ENCODE results near the gene PPP2R2C. TPM values are rescaled to one million over a fixed set of nuclear protein-coding genes. Genes with fewer than 3 reads are reported as not detected.

Gene PPP2R2C
- total and polyA plus RNA-seq, 2 donors (not counting 1 experiment from before 2014, with no cell fraction given) = 0.10 to 0.17 TPM

GRCh38 chr4:6500481-6501140, 28.2 kb upstream of the PPP2R2C start:
- H3K4me2 ChIP-seq (ENCODE audit: extremely low read depth, insufficient read depth, low read length) = no peak overlapping the region
- no peaks in the 10 kb centered on the region for H3K36me3 ChIP-seq (ENCODE audit: control insufficient read depth, insufficient read depth, low read length)
- no peak overlapping the region for H3K9ac ChIP-seq (ENCODE audit: insufficient read depth, low read length)
- no peaks in the 10 kb centered on the region for H3K79me2 ChIP-seq (ENCODE audit: control insufficient read depth, insufficient read depth, low read length)
- no peak overlapping the region for H3K27ac ChIP-seq (ENCODE audit: insufficient read depth, low read length)
- no peaks in the 10 kb centered on the region for H3K9me3 ChIP-seq (ENCODE audit: control insufficient read depth, insufficient read depth, low read depth, low read length)
- TF ChIP-seq CTCF (conservative IDR thresholded peaks at IDR 0.05 in 1 of 2, IDR thresholded peaks at IDR 0.05 in 1 of 2; ENCODE audit: low read depth in 1 of 2, low read length in 2 of 2) = no peak
- no peak for TF ChIP-seq EZH2 (IDR thresholded peaks at IDR 0.05; ENCODE audit: low read length, missing control alignments)
- H3K4me3 ChIP-seq (replicated peaks in 1 of 4; ENCODE audit: control extremely low read depth in 1 of 4, insufficient read depth in 1 of 4, low read depth in 3 of 4, low read length in 4 of 4) = no peak overlapping the region
- no peak overlapping the region for H2AFZ ChIP-seq (ENCODE audit: low read length)
- H4K20me1 ChIP-seq (ENCODE audit: control insufficient read depth, extremely low read depth, insufficient read depth, low read length) = no peaks in the 10 kb centered on the region
- no peak for DNase-seq (ENCODE audit: low read depth in 2 of 2)
- no peaks in the 10 kb centered on the region for H3K27me3 ChIP-seq (ENCODE audit: control insufficient read depth, insufficient read depth, low read length)
- H3K4me1 ChIP-seq (ENCODE audit: control insufficient read depth, extremely low read depth, insufficient read depth, low read length) = no peaks in the 10 kb centered on the region

GRCh38 chr4:6499238-6499600, 26.8 kb upstream of the PPP2R2C start:
- Histone ChIP-seq H2AFZ (ENCODE audit: low read length) (no peak overlapping the region), H3K4me1 (ENCODE audit: control insufficient read depth, extremely low read depth, insufficient read depth, low read length) (no peaks in the 10 kb centered on the region), H3K79me2 (ENCODE audit: control insufficient read depth, insufficient read depth, low read length) (no peaks in the 10 kb centered on the region), H3K4me3 (replicated peaks in 1 of 4; ENCODE audit: control extremely low read depth in 1 of 4, insufficient read depth in 1 of 4, low read depth in 3 of 4, low read length in 4 of 4) (no peak overlapping the region), H3K9ac (ENCODE audit: insufficient read depth, low read length) (no peak overlapping the region), H4K20me1 (ENCODE audit: control insufficient read depth, extremely low read depth, insufficient read depth, low read length) (no peaks in the 10 kb centered on the region), H3K36me3 (ENCODE audit: control insufficient read depth, insufficient read depth, low read length) (no peaks in the 10 kb centered on the region), H3K27me3 (ENCODE audit: control insufficient read depth, insufficient read depth, low read length) (no peaks in the 10 kb centered on the region), H3K27ac (ENCODE audit: insufficient read depth, low read length) (no peak overlapping the region), H3K4me2 (ENCODE audit: extremely low read depth, insufficient read depth, low read length) (no peak overlapping the region), H3K9me3 (ENCODE audit: control insufficient read depth, insufficient read depth, low read depth, low read length) (no peaks in the 10 kb centered on the region)
- DNase-seq (ENCODE audit: low read depth in 2 of 2) = no peak
- TF ChIP-seq EZH2 (IDR thresholded peaks at IDR 0.05; ENCODE audit: low read length, missing control alignments) = no peak
- TF ChIP-seq CTCF (conservative IDR thresholded peaks at IDR 0.05 in 1 of 2, IDR thresholded peaks at IDR 0.05 in 1 of 2; ENCODE audit: low read depth in 1 of 2, low read length in 2 of 2) = no peak

GRCh38 chr4:6498511-6499237, 26.3 kb upstream of the PPP2R2C start:
- Histone ChIP-seq H3K27ac (ENCODE audit: insufficient read depth, low read length) (no peak overlapping the region), H3K4me2 (ENCODE audit: extremely low read depth, insufficient read depth, low read length) (no peak overlapping the region), H4K20me1 (ENCODE audit: control insufficient read depth, extremely low read depth, insufficient read depth, low read length) (no peaks in the 10 kb centered on the region), H2AFZ (ENCODE audit: low read length) (no peak overlapping the region), H3K9me3 (ENCODE audit: control insufficient read depth, insufficient read depth, low read depth, low read length) (no peaks in the 10 kb centered on the region), H3K9ac (ENCODE audit: insufficient read depth, low read length) (no peak overlapping the region), H3K4me3 (replicated peaks in 1 of 4; ENCODE audit: control extremely low read depth in 1 of 4, insufficient read depth in 1 of 4, low read depth in 3 of 4, low read length in 4 of 4) (no peak overlapping the region), H3K79me2 (ENCODE audit: control insufficient read depth, insufficient read depth, low read length) (no peaks in the 10 kb centered on the region), H3K36me3 (ENCODE audit: control insufficient read depth, insufficient read depth, low read length) (no peaks in the 10 kb centered on the region), H3K27me3 (ENCODE audit: control insufficient read depth, insufficient read depth, low read length) (no peaks in the 10 kb centered on the region), H3K4me1 (ENCODE audit: control insufficient read depth, extremely low read depth, insufficient read depth, low read length) (no peaks in the 10 kb centered on the region)
- DNase-seq (ENCODE audit: low read depth in 2 of 2) = no peak
- TF ChIP-seq CTCF (conservative IDR thresholded peaks at IDR 0.05 in 1 of 2, IDR thresholded peaks at IDR 0.05 in 1 of 2; ENCODE audit: low read depth in 1 of 2, low read length in 2 of 2) = no peak
- no peak for TF ChIP-seq EZH2 (IDR thresholded peaks at IDR 0.05; ENCODE audit: low read length, missing control alignments)
